Upper lobe of left lung (tissue), 6 donors: ENCODE measurements around the gene AIMP2. TPM values are rescaled to one million over a fixed set of nuclear protein-coding genes. Genes with fewer than 3 reads are reported as not detected.
"Not testable (repeated sequence)": the region's sequence is repeated elsewhere in the genome, so short reads cannot be mapped to it uniquely, and the experiment has no call there.

Source experiments
- ATAC-seq, 2 donors: fragments of 200-7000 bp; cut with Tn5 transposase; one replicate each; pipeline ENCODE4 v1.9.1; 2022; ENCODE audit warnings: mild to moderate bottlenecking in 2 of 2, moderate library complexity in 2 of 2; ENCODE audit not compliant: low FRiP score in 2 of 2
- DNase-seq, 2 donors: peaks; one replicate each; pipeline ENCODE4 v3.0.0-alpha.2; 2019 to 2020
- H3K27ac ChIP-seq, 4 donors: fragments of 200-600 bp; sonication (generic); one replicate each; pipeline ENCODE4 v1.5.1; 2016 to 2019
- H3K27me3 ChIP-seq, 4 donors: fragments of 200-600 bp; sonication (generic); one replicate each; pipeline ENCODE4 v1.5.1; 2017 to 2019
- H3K36me3 ChIP-seq, 4 donors: fragments of 200-600 bp; sonication (generic); one replicate each; pipeline ENCODE4 v1.5.1; 2016 to 2019
- H3K4me1 ChIP-seq, 4 donors: fragments of 200-600 bp; sonication (generic); one replicate each; pipeline ENCODE4 v1.5.1; 2018 to 2019
- H3K4me3 ChIP-seq, 4 donors: fragments of 200-600 bp; sonication (generic); one replicate each; pipeline ENCODE4 v1.5.1; 2017 to 2019; ENCODE audit warnings: mild to moderate bottlenecking in 2 of 4, moderate library complexity in 1 of 4
- H3K9me3 ChIP-seq, 4 donors: fragments of 200-600 bp; sonication (generic); one replicate each; pipeline ENCODE4 v1.5.1; 2018 to 2019
- EP300 ChIP-seq, 4 donors: sonication (generic); formaldehyde crosslinking; IDR thresholded peaks; one replicate each; pipeline ENCODE4 v1.5.1; 2017; ENCODE audit warnings: antibody characterized with exemption in 4 of 4, control low read depth in 2 of 4
- POLR2A ChIP-seq, 4 donors: fragments of 450-650 bp; IDR thresholded peaks; one replicate each; pipeline ENCODE4 v1.5.1; 2016 to 2017; ENCODE audit warnings: antibody characterized with exemption in 4 of 4, mild to moderate bottlenecking in 2 of 4
- POLR2AphosphoS5 ChIP-seq, 2 donors: sonication (generic); formaldehyde crosslinking; IDR thresholded peaks; one replicate each; pipeline ENCODE4 v1.5.1; 2017; ENCODE audit warnings: antibody characterized with exemption in 2 of 2
- WGBS, 2 donors: methylation state at CpG; one replicate each; pipeline ENCODE4 v1.1.5; 2017 to 2018; 5-methylcytosine and 5-hydroxymethylcytosine counted together
- small RNA-seq, 4 donors: library from RNA; depleted of rRNA; stranded (forward); fragments of <200 nt; gene quantifications; one replicate each; pipeline ENCODE3, GENCODE V24; 2016
- total RNA-seq, 6 donors: library from RNA; depleted of rRNA in 4 of 6; stranded (reverse); fragments of >200 nt in 4 of 6; gene quantifications; one replicate each; pipeline versions ENCODE4 v1.1.0 to v1.2.1, GENCODE V29; 2016 to 2021
- TF ChIP-seq, protein P1 (sequence below), 6 experiments: fragments of 450-650 bp in 4 of 6; fragments of 200-600 bp in 2 of 6; sonication (generic) in 2 of 6; IDR thresholded peaks; one replicate each; pipeline ENCODE4 v1.5.1; 2016 to 2019; ENCODE audit warnings: antibody characterized with exemption in 6 of 6
- donor health status: DM: no; HTN: no; CAD: no; lungs with moderate emphysema.
- donor health status: DM: no; HTN: yes; CAD: no; lungs with severe emphysema.

The AIMP2 gene
- total RNA-seq, 6 donors from 2014 or later: 8.4 to 58.1 (median 25.3) TPM

DNA sequence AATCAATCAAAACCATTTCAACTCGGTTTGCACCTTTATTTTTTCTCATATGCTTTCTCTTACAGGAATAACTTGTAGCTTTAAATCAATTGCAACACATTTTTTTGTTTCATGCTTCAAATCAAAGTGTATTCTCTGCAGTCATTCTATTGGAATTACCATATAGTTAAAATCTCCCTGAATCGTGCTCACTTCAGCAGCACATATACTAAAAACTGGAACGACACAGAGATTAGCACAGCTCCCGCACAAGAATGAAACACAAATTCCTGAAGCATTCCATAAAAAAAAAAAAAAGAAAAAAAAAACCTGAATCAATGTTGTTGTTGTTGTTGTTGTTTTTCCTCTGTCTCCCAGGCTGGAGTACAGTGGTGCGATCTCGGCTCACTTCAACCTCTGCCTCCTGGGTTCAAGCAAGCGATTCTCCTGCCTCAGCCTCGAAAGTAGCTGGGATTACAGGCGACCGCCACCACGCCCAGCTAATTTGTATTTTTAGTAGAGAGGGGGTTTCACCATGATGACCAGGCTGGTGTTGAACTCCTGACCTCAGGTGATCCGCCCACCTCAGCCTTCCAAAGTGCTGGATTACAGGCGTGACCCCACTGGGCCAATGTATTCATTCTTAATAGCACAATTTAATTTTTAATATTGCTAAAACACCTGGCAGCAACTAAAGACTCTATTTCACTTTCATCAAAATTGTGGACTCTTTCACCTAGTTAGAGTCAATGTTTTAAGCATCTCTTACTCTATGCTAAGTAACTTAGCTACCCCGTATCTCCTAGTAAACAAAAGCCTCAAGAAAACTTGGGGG lies 48.5 kb downstream of the AIMP2 start:
- TF ChIP-seq, protein P1, sequence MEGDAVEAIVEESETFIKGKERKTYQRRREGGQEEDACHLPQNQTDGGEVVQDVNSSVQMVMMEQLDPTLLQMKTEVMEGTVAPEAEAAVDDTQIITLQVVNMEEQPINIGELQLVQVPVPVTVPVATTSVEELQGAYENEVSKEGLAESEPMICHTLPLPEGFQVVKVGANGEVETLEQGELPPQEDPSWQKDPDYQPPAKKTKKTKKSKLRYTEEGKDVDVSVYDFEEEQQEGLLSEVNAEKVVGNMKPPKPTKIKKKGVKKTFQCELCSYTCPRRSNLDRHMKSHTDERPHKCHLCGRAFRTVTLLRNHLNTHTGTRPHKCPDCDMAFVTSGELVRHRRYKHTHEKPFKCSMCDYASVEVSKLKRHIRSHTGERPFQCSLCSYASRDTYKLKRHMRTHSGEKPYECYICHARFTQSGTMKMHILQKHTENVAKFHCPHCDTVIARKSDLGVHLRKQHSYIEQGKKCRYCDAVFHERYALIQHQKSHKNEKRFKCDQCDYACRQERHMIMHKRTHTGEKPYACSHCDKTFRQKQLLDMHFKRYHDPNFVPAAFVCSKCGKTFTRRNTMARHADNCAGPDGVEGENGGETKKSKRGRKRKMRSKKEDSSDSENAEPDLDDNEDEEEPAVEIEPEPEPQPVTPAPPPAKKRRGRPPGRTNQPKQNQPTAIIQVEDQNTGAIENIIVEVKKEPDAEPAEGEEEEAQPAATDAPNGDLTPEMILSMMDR (IDR thresholded peaks at IDR 0.05): no peak
- TF ChIP-seq POLR2AphosphoS5 (IDR thresholded peaks at IDR 0.05) (no peak), POLR2A (IDR thresholded peaks at IDR 0.05) (no peak), EP300 (IDR thresholded peaks at IDR 0.05) (no peak)
- Histone ChIP-seq H3K36me3 (peaks cover 5 to 20% (median 7%) of the 10 kb centered on the region in 4 donors), H3K4me1 (peaks cover 14 to 25% (median 20%) of the 10 kb centered on the region in 4 donors), H3K27me3 (no peaks in the 10 kb centered on the region), H3K9me3 (no peaks in the 10 kb centered on the region), H3K4me3 (peak overlapping the region in 3 of 4 donors; percentile 77 to 94 (median 77)), H3K27ac (peak overlapping the region in 3 of 4 donors; percentile 88 to 90 (median 89))
- DNase-seq: no peak
- ATAC-seq: no peak
- 66 to 73% methylated on average over 14 of the region's 14 CpGs for WGBS, 2 donors

DNA sequence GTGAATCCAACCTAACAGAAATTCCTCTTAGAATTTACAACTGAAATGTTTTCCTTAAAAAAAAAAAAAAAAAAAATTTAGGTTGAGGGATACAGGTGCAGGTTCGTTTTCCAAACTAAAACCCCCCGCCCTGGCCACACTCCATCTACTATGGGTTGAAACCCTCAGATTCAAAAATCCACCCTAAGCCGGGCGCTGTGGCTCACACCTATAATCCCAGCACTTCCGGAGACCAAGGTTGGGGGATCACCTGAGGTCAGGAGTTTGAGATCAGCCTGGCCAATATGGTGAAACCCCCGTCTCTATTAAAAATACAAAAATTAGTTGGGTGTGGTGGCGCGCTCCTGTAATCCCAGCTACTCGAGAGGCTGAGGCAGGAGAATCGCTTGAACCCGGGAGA lies 50.9 kb downstream of the AIMP2 start:
- ATAC-seq, H3K4me3 ChIP-seq, H3K36me3 ChIP-seq, H3K9me3 ChIP-seq, H3K27ac ChIP-seq, H3K27me3 ChIP-seq, DNase-seq: not testable (repeated sequence)
- 91 to 94% methylated on average over 11 of the region's 11 CpGs for WGBS, 2 donors
- peaks cover 14 to 25% (median 20%) of the 10 kb centered on the region in 4 donors for H3K4me1 ChIP-seq

DNA sequence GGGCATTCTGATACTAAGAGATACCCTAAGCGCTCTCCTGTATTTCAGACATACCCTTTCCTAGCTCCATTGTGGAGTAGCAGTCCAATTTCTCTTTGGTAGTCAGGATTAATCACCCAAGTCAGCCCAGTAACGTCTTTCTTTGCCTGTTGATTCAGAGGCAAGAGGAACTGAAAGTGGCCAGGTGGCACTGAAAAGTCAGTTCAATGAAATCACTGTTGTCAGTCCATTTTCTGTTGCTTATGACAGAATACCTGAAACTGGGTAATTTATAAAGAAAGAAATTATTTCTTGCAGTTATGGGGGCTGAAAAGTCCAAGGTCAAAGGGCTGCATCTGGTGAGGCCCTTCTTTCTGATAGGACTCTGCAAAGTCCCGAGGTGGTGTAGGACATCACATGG lies 62.3 kb downstream of the AIMP2 start:
- no peaks in the 10 kb centered on the region for H3K36me3 ChIP-seq
- H3K27ac ChIP-seq: no peak overlapping the region
- no peaks in the 10 kb centered on the region for H3K4me1 ChIP-seq
- TF ChIP-seq POLR2AphosphoS5 (IDR thresholded peaks at IDR 0.05) (no peak), EP300 (IDR thresholded peaks at IDR 0.05) (no peak), POLR2A (IDR thresholded peaks at IDR 0.05) (no peak)
- TF ChIP-seq, protein P1 (IDR thresholded peaks at IDR 0.05): no peak
- DNase-seq: no peak
- no peaks in the 10 kb centered on the region for H3K27me3 ChIP-seq
- WGBS, 2 donors: 64 to 78% methylated on average over 3 of the region's 3 CpGs
- H3K4me3 ChIP-seq: no peak overlapping the region
- no peak for ATAC-seq
- H3K9me3 ChIP-seq: no peaks in the 10 kb centered on the region

Small RNA genes lying within 50 kb of the gene (small RNA-seq; reads per million reads assigned to genes)
- gene RF00019: 0 reads per million in 4 donors
- gene RNU6-218P: 0 reads per million in 4 donors
- gene SNORA80D: 0 to 0.65 (median 0.31) reads per million in 4 donors

Other genes starting within 250 kb of the AIMP2 start
- gene RNF216, start 227.6 kb upstream of the AIMP2 start, total RNA-seq: 10 to 100 TPM; 27.0 to 58.7 (median 37.3) TPM
- not detected for gene OCM, start 128.5 kb upstream of the AIMP2 start, total RNA-seq
- 10 to 100 TPM; 21.3 to 68.2 (median 48.9) TPM for gene CCZ1, start 110.5 kb upstream of the AIMP2 start, total RNA-seq
- 10 to 100 TPM in 2 of 6 donors, 1 to 10 TPM in 3, under 1 TPM in 1; 0.20 to 20.5 (median 4.4) TPM for gene RSPH10B, start 38.6 kb upstream of the AIMP2 start, total RNA-seq
- gene PMS2, start 223 bp upstream of the AIMP2 start, total RNA-seq: 10 to 100 TPM in 3 of 6 donors, 1 to 10 TPM in 3; 5.1 to 15.7 (median 9.7) TPM
- gene ANKRD61, start 22.1 kb downstream of the AIMP2 start, total RNA-seq: under 1 TPM in 1 of 6 donors, not detected in 5; 0.46 TPM
- gene EIF2AK1, start 49.9 kb downstream of the AIMP2 start, total RNA-seq: 100 to 1,000 TPM in 3 of 6 donors, 10 to 100 TPM in 3; 76.5 to 283 (median 123) TPM
- 10 to 100 TPM in 3 of 6 donors, 1 to 10 TPM in 3; 8.3 to 19.9 (median 11.6) TPM for gene USP42, start 95.7 kb downstream of the AIMP2 start, total RNA-seq